Neural cell (in vitro differentiated cells): Measurements from ENCODE around the gene FLAD1.

Source experiments
- EP300 ChIP-seq: fragments of 450-650 bp; conservative IDR thresholded peaks from 2 replicates; pipeline ENCODE4 v1.6.1; 2014; ENCODE audit warnings: antibody characterized with exemption, mild to moderate bottlenecking, moderate library complexity; ENCODE audit not compliant: poor library complexity, severe bottlenecking
- EZH2 ChIP-seq: fragments of 200-600, 300-800 bp; shearing (Covaris generic), sonication (generic); IDR thresholded peaks from 2 replicates; pipeline ENCODE4 v1.6.1; 2014; ENCODE audit warnings: antibody characterized with exemption, low read length, borderline replicate concordance, mild to moderate bottlenecking; ENCODE audit not compliant: insufficient read depth, poor library complexity, severe bottlenecking
- MXI1 ChIP-seq: fragments of 450-650 bp; conservative IDR thresholded peaks from 2 replicates; pipeline ENCODE4 v1.6.1; 2014; ENCODE audit warnings: antibody characterized with exemption, mild to moderate bottlenecking; ENCODE audit not compliant: poor library complexity, severe bottlenecking
- POLR2AphosphoS5 ChIP-seq: IDR thresholded peaks from 2 replicates; pipeline ENCODE4 v1.6.1; 2012
- RAD21 ChIP-seq: fragments of 450-650 bp; conservative IDR thresholded peaks from 2 replicates; pipeline ENCODE4 v1.6.1; 2014; ENCODE audit warnings: antibody characterized with exemption, mild to moderate bottlenecking, moderate library complexity
- TAF1 ChIP-seq: IDR thresholded peaks from 2 replicates; pipeline ENCODE4 v1.6.1; 2012; ENCODE audit warnings: low read depth
- TF ChIP-seq, protein P1 (sequence below): IDR thresholded peaks from 2 replicates; pipeline ENCODE4 v1.6.1; 2012; ENCODE audit warnings: borderline replicate concordance
- TF ChIP-seq, protein P2 (sequence below): fragments of 450-650 bp; IDR thresholded peaks from 2 replicates; pipeline ENCODE4 v1.5.1; 2014; ENCODE audit warnings: antibody characterized with exemption, mild to moderate bottlenecking, moderate library complexity; ENCODE audit not compliant: poor library complexity, severe bottlenecking

DNA sequence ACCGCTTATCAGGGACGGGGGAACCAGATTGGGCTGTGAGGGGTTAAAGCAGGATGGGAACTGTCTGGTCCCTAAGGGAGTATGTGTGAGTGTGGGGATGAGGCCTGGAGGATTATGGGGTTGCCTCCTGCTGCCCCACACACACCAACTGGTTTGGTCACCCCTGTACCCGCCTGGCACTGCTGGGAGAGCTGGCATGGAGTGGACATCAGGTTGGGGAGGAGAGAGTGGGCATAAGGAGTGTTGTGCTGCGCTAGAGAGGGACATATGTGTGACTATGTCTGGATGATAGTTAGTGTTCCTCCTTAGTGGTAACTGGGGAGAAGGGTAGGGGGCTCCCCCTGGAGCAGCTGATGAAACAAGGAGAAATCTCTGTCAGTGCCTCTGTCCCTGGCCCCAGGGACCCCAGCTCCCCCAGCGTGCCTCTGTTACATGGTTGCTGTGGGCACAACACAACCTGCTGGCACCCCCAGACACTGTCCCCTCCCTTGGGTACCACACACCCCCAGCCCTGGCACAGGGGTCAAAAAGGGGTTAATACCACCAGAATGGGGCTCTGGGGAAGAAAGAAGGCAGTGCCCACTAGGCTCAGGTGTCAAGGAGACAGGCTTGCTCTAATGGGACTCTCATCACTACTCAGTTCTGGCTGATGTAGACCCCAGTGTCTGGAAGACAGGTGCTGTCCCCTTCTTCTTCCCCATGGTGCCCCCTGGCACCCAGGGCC is 21.4 kb downstream of the FLAD1 start:
- TF ChIP-seq, protein P1, sequence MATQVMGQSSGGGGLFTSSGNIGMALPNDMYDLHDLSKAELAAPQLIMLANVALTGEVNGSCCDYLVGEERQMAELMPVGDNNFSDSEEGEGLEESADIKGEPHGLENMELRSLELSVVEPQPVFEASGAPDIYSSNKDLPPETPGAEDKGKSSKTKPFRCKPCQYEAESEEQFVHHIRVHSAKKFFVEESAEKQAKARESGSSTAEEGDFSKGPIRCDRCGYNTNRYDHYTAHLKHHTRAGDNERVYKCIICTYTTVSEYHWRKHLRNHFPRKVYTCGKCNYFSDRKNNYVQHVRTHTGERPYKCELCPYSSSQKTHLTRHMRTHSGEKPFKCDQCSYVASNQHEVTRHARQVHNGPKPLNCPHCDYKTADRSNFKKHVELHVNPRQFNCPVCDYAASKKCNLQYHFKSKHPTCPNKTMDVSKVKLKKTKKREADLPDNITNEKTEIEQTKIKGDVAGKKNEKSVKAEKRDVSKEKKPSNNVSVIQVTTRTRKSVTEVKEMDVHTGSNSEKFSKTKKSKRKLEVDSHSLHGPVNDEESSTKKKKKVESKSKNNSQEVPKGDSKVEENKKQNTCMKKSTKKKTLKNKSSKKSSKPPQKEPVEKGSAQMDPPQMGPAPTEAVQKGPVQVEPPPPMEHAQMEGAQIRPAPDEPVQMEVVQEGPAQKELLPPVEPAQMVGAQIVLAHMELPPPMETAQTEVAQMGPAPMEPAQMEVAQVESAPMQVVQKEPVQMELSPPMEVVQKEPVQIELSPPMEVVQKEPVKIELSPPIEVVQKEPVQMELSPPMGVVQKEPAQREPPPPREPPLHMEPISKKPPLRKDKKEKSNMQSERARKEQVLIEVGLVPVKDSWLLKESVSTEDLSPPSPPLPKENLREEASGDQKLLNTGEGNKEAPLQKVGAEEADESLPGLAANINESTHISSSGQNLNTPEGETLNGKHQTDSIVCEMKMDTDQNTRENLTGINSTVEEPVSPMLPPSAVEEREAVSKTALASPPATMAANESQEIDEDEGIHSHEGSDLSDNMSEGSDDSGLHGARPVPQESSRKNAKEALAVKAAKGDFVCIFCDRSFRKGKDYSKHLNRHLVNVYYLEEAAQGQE = no peak
- TF ChIP-seq, protein P2, sequence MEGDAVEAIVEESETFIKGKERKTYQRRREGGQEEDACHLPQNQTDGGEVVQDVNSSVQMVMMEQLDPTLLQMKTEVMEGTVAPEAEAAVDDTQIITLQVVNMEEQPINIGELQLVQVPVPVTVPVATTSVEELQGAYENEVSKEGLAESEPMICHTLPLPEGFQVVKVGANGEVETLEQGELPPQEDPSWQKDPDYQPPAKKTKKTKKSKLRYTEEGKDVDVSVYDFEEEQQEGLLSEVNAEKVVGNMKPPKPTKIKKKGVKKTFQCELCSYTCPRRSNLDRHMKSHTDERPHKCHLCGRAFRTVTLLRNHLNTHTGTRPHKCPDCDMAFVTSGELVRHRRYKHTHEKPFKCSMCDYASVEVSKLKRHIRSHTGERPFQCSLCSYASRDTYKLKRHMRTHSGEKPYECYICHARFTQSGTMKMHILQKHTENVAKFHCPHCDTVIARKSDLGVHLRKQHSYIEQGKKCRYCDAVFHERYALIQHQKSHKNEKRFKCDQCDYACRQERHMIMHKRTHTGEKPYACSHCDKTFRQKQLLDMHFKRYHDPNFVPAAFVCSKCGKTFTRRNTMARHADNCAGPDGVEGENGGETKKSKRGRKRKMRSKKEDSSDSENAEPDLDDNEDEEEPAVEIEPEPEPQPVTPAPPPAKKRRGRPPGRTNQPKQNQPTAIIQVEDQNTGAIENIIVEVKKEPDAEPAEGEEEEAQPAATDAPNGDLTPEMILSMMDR = no peak
- TF ChIP-seq EP300 = no peak
- no peak for TF ChIP-seq POLR2AphosphoS5
- TF ChIP-seq RAD21 = no peak
- no peak for TF ChIP-seq EZH2
- TF ChIP-seq TAF1 = no peak
- TF ChIP-seq MXI1 = no peak
